OCI-LY3 (cell line): ENCODE measurements around the gene SLC37A1.

Experiments
- H2AFZ ChIP-seq: fragments of 200-600, 300-600 bp; shearing (Covaris generic); 2 replicates; pipeline ENCODE4 v1.6.0; 2014; ENCODE audit warnings: antibody characterized with exemption, low read depth, low read length
- H3K27ac ChIP-seq: fragments of 200-600, 300-600 bp; sonication (generic); 2 replicates; pipeline ENCODE4 v1.5.1; 2014; ENCODE audit warnings: mild to moderate bottlenecking, low read length, moderate library complexity, mixed read lengths
- H3K27me3 ChIP-seq: fragments of 200-600, 300-600 bp; sonication (generic); 2 replicates; pipeline ENCODE4 v1.6.1; 2014; ENCODE audit warnings: low read depth, low read length, mixed read lengths
- H3K36me3 ChIP-seq: fragments of 200-600, 300-600 bp; sonication (generic); replicated peaks from 2 replicates; pipeline ENCODE3; 2014; ENCODE audit warnings: low read depth, low read length, mixed read lengths
- H3K4me1 ChIP-seq: fragments of 300-600, 200-600 bp; sonication (generic); 2 replicates; pipeline ENCODE4 v1.6.1; 2014; ENCODE audit warnings: low read length, mixed read lengths
- H3K4me2 ChIP-seq: fragments of 200-600, 300-600 bp; sonication (generic); 2 replicates; pipeline ENCODE4 v1.6.1; 2014; ENCODE audit warnings: low read length, mixed read lengths
- H3K4me3 ChIP-seq: fragments of 300-600, 200-600 bp; sonication (generic); 2 replicates; pipeline ENCODE4 v1.5.1; 2014; ENCODE audit warnings: antibody characterized with exemption, mild to moderate bottlenecking, low read length, moderate library complexity
- H3K79me2 ChIP-seq: fragments of 300-600, 200-600 bp; shearing (Covaris generic); 2 replicates; pipeline ENCODE4 v1.6.1; 2014; ENCODE audit warnings: mild to moderate bottlenecking, low read length, mixed read lengths
- H3K9ac ChIP-seq: fragments of 300-600, 200-600 bp; shearing (Covaris generic); 2 replicates; pipeline ENCODE4 v1.6.0; 2014; ENCODE audit warnings: mild to moderate bottlenecking, low read length, moderate library complexity
- H3K9me3 ChIP-seq: fragments of 200-600, 300-600 bp; shearing (Covaris generic); 2 replicates; pipeline ENCODE4 v1.6.1; 2014; ENCODE audit warnings: low read length, mixed read lengths; ENCODE audit not compliant: insufficient read depth
- H4K20me1 ChIP-seq: fragments of 200-600, 300-600 bp; sonication (generic); 2 replicates; pipeline ENCODE4 v1.6.1; 2016; ENCODE audit warnings: low read length, mixed read lengths; ENCODE audit not compliant: insufficient read depth
- EZH2phosphoT487 ChIP-seq: fragments of 200-600 bp; shearing (Covaris generic); IDR thresholded peaks from 2 replicates; pipeline ENCODE4 v1.6.1; 2018; ENCODE audit warnings: antibody characterized with exemption, mixed run types, low read depth
- TF ChIP-seq, protein P1 (sequence below): fragments of 200-600, 300-600 bp; sonication (generic); IDR thresholded peaks from 2 replicates; pipeline ENCODE4 v1.5.1; 2014; ENCODE audit warnings: antibody characterized with exemption, low read length, low read depth

Gene SLC37A1

DNA sequence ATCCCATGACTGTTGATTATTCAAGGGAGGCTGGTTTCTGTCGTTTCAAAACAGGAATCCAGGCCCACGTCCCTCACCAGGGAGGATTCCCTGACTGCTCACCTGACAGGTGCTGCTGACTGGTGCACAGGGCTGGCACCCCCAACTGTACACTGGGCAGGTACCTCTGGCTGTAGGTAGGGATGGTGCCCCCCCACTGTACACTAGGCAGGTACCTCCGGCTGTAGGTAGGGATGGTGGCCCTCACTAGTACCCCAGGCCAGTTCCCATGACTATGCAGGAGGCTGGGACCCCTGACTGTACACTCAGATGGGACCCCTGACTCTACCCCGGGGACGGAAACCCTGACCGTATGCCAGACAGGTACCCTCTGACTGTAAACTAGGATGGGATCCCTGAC lies 106.2 kb downstream of the SLC37A1 start:
- Histone ChIP-seq H3K4me1 (peaks cover 11% of the 10 kb centered on the region; the same call in 1 of the 2 replicates), H3K9me3 (no peaks in the 10 kb centered on the region), H3K4me3 (no peak overlapping the region), H3K79me2 (no peaks in the 10 kb centered on the region), H3K9ac (no peak overlapping the region), H3K27ac (no peak overlapping the region), H3K36me3 (no peaks in the 10 kb centered on the region), H3K27me3 (peaks cover 20% of the 10 kb centered on the region), H4K20me1 (no peaks in the 10 kb centered on the region), H3K4me2 (no peak overlapping the region), H2AFZ (no peak overlapping the region)
- TF ChIP-seq EZH2phosphoT487, result no peak
- TF ChIP-seq, protein P1, sequence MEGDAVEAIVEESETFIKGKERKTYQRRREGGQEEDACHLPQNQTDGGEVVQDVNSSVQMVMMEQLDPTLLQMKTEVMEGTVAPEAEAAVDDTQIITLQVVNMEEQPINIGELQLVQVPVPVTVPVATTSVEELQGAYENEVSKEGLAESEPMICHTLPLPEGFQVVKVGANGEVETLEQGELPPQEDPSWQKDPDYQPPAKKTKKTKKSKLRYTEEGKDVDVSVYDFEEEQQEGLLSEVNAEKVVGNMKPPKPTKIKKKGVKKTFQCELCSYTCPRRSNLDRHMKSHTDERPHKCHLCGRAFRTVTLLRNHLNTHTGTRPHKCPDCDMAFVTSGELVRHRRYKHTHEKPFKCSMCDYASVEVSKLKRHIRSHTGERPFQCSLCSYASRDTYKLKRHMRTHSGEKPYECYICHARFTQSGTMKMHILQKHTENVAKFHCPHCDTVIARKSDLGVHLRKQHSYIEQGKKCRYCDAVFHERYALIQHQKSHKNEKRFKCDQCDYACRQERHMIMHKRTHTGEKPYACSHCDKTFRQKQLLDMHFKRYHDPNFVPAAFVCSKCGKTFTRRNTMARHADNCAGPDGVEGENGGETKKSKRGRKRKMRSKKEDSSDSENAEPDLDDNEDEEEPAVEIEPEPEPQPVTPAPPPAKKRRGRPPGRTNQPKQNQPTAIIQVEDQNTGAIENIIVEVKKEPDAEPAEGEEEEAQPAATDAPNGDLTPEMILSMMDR, result no peak

- no peak overlapping the region for H2AFZ ChIP-seq
- peaks cover 6% of the 10 kb centered on the region; the same call in 1 of the 2 replicates for H3K4me1 ChIP-seq
- no peak overlapping the region for H3K27ac ChIP-seq
- H3K36me3 ChIP-seq, result no peaks in the 10 kb centered on the region
- no peak overlapping the region for H3K4me2 ChIP-seq
- TF ChIP-seq EZH2phosphoT487, result no peak
- TF ChIP-seq, protein P1, result no peak
- H3K79me2 ChIP-seq, result no peaks in the 10 kb centered on the region
- H3K4me3 ChIP-seq, result no peak overlapping the region
- no peaks in the 10 kb centered on the region for H3K9me3 ChIP-seq
- no peak overlapping the region for H3K9ac ChIP-seq
- peaks cover 20% of the 10 kb centered on the region for H3K27me3 ChIP-seq
- no peaks in the 10 kb centered on the region for H4K20me1 ChIP-seq
These were observed 107.6 kb downstream of the SLC37A1 start for GRCh38 chr21:42621166-42621818.

DNA sequence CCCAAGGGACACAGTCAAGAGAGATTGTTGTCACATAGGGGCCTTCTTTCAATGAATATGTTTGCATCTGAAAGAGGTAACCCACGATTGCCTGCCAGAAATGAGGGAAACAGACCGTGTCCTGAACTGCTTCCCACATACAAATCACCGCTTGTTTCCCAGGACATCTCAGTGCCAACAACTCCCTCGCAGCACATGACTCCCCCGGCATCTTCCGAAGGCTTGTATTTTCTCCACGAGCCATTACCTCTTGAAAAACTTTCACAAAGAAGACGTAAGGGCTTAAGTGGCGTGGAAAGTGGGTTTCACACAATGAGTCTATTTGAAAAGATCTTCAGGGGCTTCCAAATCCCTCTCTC lies 108.1 kb downstream of the SLC37A1 start:
- H3K36me3 ChIP-seq, result no peaks in the 10 kb centered on the region
- no peaks in the 10 kb centered on the region for H3K9me3 ChIP-seq
- TF ChIP-seq, protein P1, result no peak
- no peak for TF ChIP-seq EZH2phosphoT487
- H3K4me2 ChIP-seq, result no peak overlapping the region
- no peaks in the 10 kb centered on the region for H4K20me1 ChIP-seq
- no peak overlapping the region for H3K9ac ChIP-seq
- H3K4me3 ChIP-seq, result no peak overlapping the region
- no peaks in the 10 kb centered on the region for H3K79me2 ChIP-seq
- H3K27me3 ChIP-seq, result peaks cover 20% of the 10 kb centered on the region
- H3K4me1 ChIP-seq, result peaks cover 6% of the 10 kb centered on the region; the same call in 1 of the 2 replicates
- H2AFZ ChIP-seq, result no peak overlapping the region
- no peak overlapping the region for H3K27ac ChIP-seq

- Histone ChIP-seq H3K9ac (no peak overlapping the region), H3K4me2 (no peak overlapping the region), H3K79me2 (no peaks in the 10 kb centered on the region), H4K20me1 (no peaks in the 10 kb centered on the region), H3K27me3 (peaks cover 20% of the 10 kb centered on the region), H3K36me3 (no peaks in the 10 kb centered on the region), H3K4me3 (no peak overlapping the region), H2AFZ (no peak overlapping the region), H3K4me1 (peaks cover 7% of the 10 kb centered on the region), H3K9me3 (no peaks in the 10 kb centered on the region), H3K27ac (no peak overlapping the region)
- TF ChIP-seq, protein P1, result no peak
- TF ChIP-seq EZH2phosphoT487, result no peak
These were observed 108.6 kb downstream of the SLC37A1 start for GRCh38 chr21:42622284-42622683.
